Airway epithelial cell (primary cell): Measurements from ENCODE around the gene RBM26. TPM values are rescaled to one million over a fixed set of nuclear protein-coding genes. Genes with fewer than 3 reads are reported as not detected.

Experiments
- total RNA-seq: library from RNA; depleted of rRNA; stranded (reverse); fragments of >200 nt; gene quantifications from 2 replicates; pipeline ENCODE4 v1.2.3, GENCODE V29; 2015

Gene RBM26, protein sequence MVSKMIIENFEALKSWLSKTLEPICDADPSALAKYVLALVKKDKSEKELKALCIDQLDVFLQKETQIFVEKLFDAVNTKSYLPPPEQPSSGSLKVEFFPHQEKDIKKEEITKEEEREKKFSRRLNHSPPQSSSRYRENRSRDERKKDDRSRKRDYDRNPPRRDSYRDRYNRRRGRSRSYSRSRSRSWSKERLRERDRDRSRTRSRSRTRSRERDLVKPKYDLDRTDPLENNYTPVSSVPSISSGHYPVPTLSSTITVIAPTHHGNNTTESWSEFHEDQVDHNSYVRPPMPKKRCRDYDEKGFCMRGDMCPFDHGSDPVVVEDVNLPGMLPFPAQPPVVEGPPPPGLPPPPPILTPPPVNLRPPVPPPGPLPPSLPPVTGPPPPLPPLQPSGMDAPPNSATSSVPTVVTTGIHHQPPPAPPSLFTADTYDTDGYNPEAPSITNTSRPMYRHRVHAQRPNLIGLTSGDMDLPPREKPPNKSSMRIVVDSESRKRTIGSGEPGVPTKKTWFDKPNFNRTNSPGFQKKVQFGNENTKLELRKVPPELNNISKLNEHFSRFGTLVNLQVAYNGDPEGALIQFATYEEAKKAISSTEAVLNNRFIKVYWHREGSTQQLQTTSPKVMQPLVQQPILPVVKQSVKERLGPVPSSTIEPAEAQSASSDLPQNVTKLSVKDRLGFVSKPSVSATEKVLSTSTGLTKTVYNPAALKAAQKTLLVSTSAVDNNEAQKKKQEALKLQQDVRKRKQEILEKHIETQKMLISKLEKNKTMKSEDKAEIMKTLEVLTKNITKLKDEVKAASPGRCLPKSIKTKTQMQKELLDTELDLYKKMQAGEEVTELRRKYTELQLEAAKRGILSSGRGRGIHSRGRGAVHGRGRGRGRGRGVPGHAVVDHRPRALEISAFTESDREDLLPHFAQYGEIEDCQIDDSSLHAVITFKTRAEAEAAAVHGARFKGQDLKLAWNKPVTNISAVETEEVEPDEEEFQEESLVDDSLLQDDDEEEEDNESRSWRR
- 16.6 and 25.3 TPM in 2 replicates for total RNA-seq

DNA sequence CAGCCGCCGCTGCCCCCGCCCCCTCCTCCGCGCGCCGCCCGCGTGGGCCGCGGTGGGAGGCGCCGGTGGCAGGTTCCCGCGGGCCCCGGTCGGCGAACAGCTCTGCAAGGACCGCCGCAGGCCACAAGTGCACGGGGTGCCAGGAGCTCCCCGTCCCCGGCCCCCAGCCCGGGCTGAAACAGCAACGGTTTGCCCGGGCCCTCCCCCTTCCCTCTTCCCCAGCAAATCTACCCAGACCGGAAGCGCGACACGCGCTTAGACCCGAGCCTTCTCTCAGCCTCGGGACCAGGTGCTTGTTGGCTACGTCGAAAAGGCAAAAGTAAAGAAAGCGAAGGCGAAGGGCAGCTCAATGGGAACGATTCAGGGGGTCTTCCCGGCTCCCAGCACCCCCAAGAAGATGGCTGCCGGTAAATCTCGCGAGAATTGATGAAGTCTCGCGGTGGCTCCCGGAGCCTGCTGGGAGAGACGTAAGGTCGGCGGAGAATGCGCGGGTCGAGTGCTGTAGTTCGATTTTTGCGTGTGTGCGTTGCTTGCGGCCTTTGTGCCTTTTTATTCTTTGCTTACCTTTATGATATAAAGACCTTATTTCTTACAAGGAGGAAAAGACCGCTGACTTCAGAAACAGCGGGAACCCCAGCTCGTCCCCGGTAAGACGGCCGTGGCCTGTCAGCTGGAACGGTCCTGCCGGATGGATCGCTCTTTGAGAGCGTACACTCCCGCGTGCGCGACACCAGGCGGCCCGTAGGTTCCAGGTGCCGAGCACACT, at the start of gene RBM26:
RBM26 (minus strand) TSS at position 425 of the 766 bp plus-strand sequence. CDS start 481 bp downstream, outside the sequence.

Other genes starting within 250 kb of the RBM26 start
- gene NDFIP2, start 74.9 kb upstream of the RBM26 start, total RNA-seq = 47.8 and 77.7 TPM in 2 replicates